PC-9 (cell line): ENCODE data around the gene COPS6.

ENCODE experiments used
- EZH2 ChIP-seq: fragments of 200-600 bp; sonication (generic); IDR thresholded peaks from 2 replicates; pipeline ENCODE4 v1.8.0; 2017; ENCODE audit warnings: antibody characterized with exemption, low read depth
- TF ChIP-seq, protein P1 (sequence below): fragments of 200-600 bp; sonication (generic); conservative IDR thresholded peaks from 2 replicates; pipeline ENCODE4 v1.6.1; 2017; ENCODE audit warnings: mixed run types, antibody characterized with exemption, mild to moderate bottlenecking, moderate library complexity

DNA sequence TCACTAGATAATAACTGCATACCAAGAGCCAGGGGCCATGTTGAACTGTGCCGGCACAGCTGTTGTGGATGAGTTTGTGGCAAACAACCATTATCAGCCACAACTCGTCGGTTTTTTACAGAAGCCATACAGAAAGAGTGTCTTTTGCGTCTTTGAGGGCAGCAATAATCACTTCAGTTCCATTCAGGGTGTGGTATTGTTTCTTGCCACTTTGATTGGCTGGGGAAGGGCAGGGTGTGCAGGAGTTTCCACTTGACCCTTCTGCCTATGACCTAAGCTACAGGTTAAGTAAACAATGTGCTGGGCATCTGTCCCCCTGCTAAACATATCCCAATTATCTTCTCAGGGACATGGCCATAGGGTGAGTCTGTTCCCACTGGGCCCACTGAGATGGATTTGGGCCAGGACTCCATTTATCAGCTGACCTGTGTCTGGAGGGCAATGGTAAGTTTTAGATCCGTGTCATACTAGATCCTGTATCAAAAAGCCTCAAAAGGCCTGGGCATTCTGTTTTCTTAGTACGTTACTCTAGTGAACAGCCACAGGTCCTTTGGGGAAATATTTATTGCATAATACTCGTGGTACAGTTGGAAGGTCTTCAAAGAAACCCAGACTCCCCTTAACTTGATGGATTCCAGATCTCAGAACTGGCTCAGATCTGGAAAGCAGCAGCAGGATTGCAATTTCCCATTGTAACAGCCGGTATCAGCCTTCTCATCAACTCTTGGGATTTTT lies 23.1 kb upstream of the COPS6 start:
- TF ChIP-seq, protein P1, sequence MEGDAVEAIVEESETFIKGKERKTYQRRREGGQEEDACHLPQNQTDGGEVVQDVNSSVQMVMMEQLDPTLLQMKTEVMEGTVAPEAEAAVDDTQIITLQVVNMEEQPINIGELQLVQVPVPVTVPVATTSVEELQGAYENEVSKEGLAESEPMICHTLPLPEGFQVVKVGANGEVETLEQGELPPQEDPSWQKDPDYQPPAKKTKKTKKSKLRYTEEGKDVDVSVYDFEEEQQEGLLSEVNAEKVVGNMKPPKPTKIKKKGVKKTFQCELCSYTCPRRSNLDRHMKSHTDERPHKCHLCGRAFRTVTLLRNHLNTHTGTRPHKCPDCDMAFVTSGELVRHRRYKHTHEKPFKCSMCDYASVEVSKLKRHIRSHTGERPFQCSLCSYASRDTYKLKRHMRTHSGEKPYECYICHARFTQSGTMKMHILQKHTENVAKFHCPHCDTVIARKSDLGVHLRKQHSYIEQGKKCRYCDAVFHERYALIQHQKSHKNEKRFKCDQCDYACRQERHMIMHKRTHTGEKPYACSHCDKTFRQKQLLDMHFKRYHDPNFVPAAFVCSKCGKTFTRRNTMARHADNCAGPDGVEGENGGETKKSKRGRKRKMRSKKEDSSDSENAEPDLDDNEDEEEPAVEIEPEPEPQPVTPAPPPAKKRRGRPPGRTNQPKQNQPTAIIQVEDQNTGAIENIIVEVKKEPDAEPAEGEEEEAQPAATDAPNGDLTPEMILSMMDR: no peak
- no peak for TF ChIP-seq EZH2
